ENCODE results near the gene SARS1.

SARS1 gene

DNA sequence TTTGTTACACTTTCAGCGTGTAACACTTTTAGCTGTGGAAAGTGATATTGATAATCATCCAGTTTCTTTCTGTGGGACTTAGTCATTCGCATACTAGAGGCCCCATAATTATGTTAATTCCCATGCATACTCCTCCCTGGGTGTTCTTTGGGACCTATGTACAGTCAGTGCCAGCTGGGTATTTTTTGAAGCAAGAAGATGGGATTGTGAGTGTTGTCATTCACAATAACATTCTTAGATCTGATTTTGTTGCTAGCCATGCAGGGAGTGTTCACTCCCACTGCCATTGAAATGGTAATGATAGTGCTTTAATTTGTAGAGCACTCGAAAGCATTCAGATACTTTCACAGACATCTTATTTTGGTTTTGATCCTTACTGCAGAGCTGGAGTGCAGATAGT, 11.6 kb downstream of the SARS1 start:
- in situ Hi-C loops (cut with MboI; ENCODE audit: low sequenced_read_pairs), result no loop called here

DNA sequence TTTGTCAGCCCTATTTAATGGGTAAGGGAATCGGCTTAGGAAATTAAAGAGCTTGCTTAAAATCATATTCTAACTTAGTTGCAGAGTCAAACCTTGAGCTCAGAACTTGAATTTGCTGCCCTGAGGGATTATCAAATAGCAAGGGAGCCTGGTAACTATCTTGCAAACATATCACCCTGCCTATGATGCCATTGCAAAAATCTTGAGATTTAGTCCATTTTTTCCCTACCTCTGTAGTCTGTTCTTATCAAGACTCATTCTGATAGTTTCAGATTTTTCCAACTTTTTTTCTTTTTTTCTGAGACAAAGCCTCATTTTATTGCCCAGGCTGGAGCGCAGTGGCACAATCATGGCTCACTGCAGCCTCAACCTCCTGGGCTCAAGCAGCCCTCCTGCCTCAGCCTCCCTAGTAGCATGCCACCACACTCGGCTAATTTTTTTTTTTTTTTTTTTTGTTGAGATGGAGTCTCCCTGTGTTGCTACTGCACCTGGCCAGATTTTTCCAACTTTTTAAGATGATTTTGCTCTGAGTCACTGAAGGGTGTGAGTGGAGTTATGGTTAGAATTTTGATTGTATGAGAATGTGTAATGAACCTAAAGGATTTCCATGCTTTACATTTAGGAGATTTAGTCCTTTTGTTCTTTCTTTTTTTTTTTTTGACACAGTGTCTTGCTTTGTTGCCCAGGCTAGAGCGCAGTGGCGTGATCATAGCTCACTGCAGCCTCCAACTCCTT, 12.2 kb downstream of the SARS1 start:
- in situ Hi-C loops (cut with MboI; ENCODE audit: low sequenced_read_pairs), result no loop called here

DNA sequence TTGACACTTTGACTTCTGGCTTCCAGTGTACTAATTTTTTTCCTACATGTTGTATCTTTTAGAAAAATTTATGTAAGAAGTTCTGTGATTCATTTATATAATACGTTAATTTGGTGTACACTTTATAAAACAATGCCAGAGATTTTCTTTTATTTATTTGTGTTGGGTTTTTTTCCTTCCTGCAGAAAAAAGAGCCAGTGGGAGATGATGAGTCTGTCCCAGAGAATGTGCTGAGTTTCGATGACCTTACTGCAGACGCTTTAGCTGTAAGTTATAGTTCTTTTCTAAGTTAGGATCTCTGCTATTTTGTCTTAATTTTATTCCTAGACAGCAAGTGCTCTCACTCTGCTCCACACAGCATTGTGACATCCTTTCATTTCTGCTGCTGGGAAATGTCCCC, 14.4 kb downstream of the SARS1 start:
- in situ Hi-C loops (cut with MboI; ENCODE audit: low sequenced_read_pairs), result no loop called here

DNA sequence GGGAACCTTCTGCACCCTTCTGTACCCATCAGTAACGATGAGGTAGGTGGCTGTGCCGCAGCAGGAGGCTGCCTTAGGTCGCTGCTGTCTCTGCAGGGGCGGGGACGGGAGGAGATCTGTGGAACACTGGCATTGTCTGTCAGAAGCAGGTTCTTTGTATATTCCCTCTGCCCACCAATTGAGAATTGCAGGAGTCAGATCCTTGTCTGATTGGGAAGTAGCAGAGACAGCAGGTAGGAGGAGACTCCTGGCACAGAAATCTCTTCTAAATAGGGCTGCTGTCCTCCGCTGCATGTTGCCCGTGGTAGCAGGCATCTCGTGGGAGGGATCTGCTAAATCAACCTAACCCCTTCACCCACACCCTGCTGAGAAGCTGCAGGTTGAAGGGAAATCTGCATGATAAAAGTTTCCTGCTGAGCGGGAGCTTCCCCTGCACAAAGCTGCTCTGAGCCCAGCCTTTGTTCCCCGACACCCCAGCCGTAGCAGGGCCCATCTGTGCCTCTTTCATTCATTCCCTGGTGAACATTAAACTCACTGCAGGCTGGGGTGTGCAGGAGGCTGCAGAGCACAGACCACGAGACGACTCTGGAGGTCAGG, 15.9 kb downstream of the SARS1 start:
- in situ Hi-C loops (cut with MboI; ENCODE audit: low sequenced_read_pairs), result no loop called here

DNA sequence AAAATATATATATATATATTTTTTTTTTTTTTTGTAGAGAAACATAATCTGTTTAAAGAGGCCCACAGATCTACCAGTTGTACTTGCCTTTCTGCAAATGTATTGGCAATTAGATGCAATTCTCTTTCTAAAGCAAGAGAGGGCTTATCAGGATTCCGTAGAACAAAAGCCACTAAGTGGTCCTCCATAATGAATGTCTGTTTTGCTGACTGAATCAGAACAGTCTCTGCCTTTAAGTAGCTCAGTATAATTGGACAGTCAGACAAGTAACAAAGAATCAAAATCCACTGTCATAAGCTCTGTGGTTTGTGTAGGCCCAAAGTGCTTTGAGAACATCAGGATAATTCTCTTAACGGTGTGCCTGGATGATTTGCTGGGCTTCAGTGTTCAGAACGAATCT, 17.3 kb downstream of the SARS1 start:
- in situ Hi-C loops (cut with MboI; ENCODE audit: low sequenced_read_pairs), result no loop called here

DNA sequence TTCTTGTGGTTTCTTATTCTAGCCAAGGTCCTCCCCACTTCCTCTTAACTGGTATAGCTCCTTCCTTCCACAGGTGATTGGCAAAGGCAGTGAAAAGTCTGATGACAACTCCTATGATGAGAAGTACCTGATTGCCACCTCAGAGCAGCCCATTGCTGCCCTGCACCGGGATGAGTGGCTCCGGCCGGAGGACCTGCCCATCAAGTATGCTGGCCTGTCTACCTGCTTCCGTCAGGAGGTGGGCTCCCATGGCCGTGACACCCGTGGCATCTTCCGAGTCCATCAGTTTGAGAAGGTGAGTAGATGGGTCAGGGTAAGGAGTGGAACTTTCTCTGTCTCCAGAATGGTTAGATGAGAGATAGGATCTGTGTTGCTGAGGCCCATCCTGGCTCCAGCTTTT, 21.4 kb downstream of the SARS1 start:
- in situ Hi-C loops (cut with MboI; ENCODE audit: low sequenced_read_pairs), result no loop called here

DNA sequence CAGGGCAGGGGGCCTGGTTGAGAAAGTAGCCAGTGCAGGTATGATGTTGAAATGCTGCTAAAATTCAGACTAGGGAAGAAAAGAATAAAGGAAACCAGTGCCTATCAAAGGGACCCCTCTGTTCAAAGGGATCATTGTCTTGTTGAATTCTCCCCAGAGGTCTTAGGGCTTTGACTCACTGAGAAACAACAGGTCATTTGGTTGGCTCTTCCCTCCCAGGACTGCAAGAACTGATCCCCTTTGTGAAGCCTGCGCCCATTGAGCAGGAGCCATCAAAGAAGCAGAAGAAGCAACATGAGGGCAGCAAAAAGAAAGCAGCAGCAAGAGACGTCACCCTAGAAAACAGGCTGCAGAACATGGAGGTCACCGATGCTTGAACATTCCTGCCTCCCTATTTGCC, 23.8 kb downstream of the SARS1 start:
- in situ Hi-C loops (cut with MboI; ENCODE audit: low sequenced_read_pairs), result no loop called here

DNA sequence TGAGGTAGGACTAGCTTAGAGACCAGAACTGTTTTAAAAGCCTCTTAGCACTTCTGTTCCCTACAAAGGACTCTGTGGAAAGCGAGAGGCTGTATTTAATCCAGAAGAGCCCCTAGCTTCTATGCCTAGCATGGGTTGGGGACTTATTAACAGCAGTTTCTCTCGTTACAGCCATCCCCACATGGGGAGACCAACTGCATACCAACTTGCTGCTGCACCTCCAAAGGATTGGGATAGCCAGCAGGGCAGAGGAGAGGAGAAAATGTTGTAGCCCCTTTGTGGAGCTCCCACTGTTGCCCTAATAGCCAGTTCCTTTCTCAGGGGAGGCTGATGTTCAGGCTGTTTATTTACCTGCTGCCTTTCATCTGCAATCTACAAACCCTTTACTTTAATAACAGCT, 24.7 kb downstream of the SARS1 start:
- in situ Hi-C loops (cut with MboI; ENCODE audit: low sequenced_read_pairs), result no loop called here

DNA sequence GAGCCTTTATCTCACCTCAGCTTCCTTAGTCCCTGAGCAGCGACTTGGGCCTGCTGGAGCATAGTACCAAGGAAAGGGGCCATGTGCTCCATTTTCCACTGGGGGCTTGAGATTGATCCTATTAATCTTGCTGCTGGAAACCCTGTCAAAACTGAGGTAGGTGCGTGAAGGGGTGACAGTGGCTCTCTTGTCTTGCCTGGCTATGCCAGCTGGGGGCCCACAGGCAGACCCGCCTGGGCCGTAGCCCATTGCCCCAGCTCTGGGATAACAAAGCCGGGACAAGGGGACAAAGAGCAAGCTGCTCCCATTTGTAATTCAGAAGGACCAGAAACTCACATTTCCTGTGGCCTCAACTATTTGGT, 25.3 kb downstream of the SARS1 start:
- in situ Hi-C loops (cut with MboI; ENCODE audit: low sequenced_read_pairs), result no loop called here

DNA sequence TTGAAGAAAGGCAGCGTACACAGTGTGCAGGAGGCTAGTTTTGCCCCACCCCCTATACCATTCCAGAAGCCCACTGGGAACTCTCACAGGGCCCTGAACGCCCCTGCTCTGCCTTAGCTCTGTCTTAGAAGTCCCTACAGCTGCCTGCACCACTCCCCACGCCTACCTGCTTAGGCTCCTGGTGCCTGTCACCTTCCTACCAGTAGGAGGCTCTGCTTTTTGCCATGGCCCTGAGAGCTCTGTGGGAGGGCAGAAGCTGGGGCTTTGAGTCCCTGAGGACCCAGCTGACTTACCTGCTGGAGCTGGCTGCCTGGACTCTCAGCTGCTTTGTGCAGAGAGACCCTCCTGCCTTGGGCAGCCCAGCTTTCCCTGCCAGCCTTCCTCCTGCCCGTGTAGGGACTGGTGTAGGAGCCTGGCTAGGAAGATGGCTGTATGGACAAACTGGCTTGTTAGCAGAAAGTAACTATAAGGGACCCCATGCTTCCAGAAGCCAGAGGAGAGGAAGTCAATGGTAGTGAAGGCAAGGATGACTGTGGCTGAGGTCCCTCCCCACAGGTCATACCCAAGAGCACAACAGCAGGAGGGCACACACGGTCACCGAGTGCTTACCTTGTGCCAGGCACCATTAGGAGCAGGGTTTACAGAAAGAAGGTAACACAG, 25.8 kb downstream of the SARS1 start:
- in situ Hi-C loops (cut with MboI; ENCODE audit: low sequenced_read_pairs), result no loop called here

DNA sequence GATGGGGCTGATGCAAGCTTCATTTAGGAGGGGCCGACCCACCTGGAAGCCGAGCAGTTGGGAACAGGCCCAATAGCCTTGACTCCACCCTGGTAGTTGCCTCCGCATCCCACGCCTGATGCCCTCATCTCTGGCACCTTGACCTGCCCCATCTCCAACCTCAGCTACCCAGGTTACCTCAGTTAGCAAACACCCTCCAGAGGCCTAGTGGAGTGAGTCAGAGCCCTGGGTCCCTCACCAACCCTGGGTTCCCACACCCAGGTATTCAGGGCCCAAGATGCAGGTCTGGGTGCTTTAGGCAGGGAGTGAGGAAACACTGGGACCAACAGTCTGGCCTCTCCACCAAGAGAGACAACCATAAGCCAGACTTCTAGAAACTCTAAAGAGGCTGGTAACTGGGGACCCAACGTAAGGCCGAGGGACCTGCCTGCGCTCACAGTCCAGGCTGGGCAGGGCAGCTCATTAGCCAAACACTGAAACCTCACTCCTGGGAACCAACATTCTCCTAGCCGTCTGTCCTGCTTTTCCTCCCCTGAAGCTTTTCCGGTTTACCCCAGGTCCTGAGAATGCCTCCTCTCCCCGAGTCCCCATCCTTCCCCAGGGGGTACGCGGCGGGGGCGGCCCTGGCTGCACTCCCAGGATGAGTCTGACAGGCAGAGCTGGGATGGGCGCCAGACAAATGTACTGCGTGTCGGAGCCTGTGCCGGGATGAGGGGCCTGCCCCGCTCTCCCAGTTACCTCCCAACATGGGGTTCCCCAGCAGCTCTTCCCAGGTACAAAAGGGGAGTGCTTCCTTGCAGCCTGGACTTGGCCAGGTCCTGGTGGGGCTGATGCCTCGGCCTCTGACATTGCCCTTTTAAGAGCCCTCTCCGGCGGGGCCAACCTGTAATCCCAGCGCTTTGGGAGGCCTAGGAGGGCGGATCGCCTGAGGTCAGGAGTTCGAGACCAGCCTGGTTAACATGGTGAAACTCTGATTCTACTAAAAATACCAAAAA, 26.7 kb downstream of the SARS1 start:
- in situ Hi-C loops (cut with MboI; ENCODE audit: low sequenced_read_pairs), result no loop called here

DNA sequence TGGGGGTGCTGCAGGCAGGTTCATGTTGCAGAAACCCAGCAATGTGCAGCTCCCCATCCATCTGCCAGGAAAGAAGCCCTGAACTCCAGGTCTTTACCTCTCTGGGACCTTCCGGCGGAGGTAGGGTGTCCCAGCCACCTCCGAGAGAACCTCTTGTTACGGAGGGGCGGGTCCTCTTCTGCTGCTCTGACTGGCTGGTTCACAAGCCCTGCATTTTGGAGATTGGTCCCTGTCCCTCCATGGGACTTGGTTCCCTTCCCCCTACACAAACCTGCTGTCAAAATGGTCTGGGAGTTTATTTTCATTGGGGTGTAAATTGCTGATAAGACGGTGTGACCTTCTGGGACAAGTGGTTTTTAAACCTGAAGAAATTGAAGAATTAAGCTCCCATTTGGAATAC, 27.6 kb downstream of the SARS1 start:
- in situ Hi-C loops (cut with MboI; ENCODE audit: low sequenced_read_pairs), result no loop called here

DNA sequence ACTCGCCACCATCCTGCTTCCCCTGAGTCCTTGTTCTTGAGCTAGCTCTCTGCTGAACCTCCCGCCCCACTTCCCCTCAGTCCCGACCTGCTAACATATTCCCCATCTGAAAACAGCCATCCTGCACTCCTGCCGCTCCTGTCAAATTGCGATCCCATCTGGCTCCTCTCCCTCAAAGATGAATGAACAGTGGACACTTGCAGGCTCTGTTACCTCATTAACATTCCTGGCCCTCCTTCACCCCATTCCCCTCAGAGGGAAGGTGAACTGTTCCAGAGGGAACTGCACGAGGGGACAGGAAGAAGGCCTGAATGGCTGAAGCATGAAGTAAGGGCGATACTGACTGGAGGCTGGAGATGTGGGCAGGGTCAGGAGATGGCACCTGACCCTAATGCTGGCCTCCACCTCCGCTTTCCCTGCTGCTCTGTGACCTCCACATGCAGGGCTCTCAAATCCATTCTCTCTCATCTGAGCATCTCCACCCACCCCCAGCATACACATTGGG, 28.2 kb downstream of the SARS1 start:
- in situ Hi-C loops (cut with MboI; ENCODE audit: low sequenced_read_pairs), result no loop called here

DNA sequence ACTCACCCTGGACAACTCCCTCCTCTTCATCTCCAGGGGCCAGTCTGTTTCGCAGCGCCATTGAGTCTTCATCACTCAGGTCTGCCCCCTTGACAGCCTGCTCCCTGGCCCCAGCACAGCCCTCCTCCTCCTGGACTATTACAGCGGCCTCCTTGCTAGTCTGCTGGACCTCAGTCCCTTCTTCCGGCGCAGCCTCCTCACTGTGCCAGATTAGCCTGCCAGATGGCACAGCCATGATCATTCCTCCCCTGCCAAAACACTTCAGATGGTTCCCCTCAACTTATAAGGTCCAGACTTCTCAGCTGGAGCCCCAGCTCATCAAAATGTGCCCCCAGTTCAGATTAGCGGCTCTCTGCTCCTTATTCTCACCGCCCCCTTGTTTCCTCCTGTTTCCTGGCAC, 28.7 kb downstream of the SARS1 start:
- in situ Hi-C loops (cut with MboI; ENCODE audit: low sequenced_read_pairs), result no loop called here

DNA sequence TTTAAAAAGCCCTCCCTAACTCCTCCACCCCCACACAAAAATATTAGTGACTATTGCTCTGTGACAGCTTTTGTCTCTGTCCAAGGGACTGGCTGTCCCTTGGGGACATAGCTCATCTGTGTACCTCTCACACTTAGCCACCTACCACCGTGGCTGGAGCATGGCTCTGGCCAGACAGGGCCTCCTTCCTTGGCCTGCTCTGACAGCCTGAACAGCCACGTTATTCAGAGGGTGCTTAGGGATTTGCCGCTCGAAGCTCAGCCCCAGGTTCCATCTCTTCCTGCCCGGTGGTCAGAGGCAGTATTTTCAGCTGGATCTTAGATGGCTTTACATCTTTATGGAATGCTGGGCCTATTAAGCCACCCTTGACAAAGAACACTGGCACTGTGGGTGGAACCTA, 29.5 kb downstream of the SARS1 start:
- in situ Hi-C loops (cut with MboI; ENCODE audit: low sequenced_read_pairs), result no loop called here

DNA sequence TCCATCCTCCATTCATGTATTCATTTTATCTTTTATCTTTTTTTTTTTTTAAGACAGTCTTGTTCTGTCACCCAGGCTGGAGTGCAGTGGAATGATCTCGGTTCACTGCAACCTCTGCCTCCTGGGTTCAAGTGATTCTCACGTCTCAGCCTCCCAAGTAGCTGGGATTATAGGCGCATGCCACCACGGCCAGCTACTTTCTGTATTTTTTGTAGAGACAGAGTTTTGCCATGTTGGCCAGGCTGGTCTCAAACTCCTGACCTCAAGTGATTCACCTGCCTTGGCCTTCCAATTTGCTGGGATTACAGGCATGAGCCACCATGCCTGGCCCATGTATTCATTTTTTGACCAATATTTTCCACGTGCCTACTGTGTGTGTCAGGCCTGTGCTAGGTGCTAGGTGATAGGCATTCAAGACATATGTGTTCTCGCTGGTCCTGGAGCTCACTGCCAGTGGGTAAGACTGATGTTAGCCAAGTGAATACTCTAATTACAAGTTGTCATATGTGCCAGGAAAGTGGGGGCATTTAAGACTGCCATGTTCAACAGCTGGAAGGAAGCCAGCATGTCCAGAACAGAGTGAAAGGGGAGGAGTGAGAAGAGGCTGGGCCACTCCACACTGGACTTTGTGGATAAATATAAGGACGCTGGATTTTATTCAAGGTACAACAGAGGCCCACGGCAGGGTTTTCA, 30.3 kb downstream of the SARS1 start:
- in situ Hi-C loops (cut with MboI; ENCODE audit: low sequenced_read_pairs), result no loop called here

DNA sequence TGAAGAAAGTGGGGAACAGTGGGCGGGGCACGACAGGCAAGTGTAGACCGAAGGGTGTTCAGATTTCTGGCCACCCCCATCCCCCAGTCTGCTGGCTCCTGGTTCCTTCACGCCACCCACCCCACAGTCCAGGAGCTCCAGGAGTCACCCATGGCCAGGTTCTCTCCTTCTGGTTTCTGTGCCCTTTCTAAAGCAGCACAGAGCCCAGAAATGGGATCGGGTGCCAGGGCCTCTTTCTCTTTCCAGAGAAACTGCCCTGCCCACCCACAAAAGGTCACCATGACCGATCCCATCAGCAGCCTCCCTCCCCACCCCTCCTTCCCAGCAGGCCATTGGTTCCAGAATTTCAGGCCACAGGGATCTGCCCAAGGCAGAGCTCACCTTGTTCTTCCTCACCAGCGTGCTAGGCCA, 32.4 kb downstream of the SARS1 start:
- in situ Hi-C loops (cut with MboI; ENCODE audit: low sequenced_read_pairs), result no loop called here

DNA sequence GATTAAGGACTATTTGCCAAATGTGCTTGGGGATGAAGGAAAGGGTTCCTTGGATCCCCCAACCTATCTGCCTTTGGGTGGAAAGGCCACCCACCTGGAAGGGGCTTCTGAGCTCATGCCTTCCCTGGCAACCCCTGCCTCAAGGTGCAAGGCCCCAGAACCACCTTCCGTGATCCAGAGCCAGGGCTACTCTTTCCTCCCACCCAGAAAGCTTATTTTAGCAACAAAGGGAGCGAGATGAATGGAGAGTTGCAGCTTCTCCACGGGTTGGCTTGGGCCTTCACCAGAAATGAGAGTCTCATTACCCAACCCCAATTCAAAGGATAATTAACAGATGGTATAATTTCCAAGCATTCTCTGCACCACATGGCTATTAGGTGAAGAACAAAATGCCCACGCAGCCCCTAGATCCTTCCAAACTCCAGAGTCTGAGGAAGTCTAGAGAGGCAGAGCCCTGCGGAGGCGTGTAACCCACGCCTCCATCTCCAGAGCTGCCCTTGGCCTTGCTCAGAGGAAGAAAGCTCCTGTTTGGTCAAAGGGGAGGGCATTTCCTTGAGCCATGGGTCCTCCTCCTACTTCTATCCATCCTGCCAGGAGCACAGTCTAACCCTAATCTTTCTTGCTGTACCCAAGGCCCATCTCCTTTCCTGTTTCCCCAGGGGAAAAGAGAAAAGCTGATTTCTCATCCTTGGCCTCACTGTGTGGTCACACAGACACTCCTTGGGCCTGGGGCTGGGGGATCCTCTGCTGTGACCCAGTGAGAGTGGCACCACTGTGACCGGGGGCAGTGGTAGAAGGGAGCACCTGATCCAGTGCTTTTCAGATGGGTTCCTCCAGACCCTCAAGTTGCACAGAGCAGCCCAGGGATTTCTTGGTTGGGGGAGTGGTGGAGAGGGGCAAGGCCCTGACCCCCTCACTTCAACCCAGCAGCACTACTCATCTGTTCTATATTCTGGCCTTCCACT, 34.0 kb downstream of the SARS1 start:
- in situ Hi-C loops (cut with MboI; ENCODE audit: low sequenced_read_pairs), result no loop called here

DNA sequence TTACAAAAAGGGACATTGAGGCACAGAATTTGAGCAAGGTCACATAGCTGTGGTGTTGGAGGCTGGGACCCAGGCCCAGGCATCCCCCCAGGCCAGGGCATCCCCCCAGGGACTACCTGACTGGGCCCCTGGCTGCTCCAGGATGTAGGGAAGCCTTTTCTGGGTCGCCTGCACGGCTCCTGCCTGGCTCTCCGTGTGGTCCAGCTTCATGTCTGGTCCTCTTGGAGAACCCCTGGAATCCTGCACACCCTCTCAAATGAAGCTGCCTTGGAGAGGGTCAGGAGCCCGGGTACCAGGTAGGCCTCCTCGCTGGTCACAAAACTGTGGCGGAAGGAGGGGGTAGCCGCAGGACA, 34.7 kb downstream of the SARS1 start:
- in situ Hi-C loops (cut with MboI; ENCODE audit: low sequenced_read_pairs), result no loop called here
